NCI-H2227 treated with DMSO at 0.1 percent for 48 hours (cell line): ENCODE measurements around the gene SLC22A17.

Experiments
- DNase-seq: peaks from one replicate; lab custom pipeline; 2025; lab: John Stamatoyannopoulos, UW

SLC22A17 gene

DNA sequence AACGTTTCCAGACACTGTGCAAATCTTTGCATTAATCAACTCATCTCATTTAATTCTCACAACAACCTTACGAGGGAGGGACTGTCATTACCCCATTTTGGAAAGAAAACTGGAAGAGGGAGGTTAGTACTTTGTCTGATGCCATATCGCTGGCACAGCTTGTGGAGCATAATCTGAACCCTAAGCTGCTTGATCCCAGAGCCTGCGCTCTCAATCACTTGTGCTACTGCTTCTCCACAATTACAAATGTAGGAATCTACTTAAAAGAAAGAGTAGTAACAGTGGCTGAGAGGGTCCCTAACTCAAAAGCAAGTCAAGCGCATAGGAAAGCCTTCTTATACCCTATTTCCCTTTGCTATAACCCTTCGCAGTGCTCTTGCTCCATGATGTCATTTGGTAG is 9.1 kb upstream of the SLC22A17 start:
- no peak for DNase-seq

DNA sequence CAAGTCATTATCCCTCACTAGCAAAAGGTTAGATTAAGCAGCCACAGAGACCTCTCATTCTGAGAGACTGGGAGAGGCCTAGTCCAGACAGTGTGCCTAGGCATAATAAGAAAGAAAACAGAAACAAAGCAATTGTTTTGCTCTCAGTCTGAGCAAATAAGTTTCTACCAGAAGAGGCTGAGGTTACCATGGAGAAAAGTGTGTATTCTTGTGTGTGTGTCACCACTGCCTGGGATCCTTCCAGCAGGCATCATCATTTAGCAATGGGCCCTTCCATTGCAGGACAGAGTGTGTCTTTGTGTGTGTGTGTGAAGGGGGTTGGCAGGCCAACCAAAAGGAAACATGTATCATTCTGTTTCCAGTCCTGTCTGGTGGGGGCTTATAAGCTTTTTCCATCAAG is 8.6 kb upstream of the SLC22A17 start:
- DNase-seq: no peak

DNA sequence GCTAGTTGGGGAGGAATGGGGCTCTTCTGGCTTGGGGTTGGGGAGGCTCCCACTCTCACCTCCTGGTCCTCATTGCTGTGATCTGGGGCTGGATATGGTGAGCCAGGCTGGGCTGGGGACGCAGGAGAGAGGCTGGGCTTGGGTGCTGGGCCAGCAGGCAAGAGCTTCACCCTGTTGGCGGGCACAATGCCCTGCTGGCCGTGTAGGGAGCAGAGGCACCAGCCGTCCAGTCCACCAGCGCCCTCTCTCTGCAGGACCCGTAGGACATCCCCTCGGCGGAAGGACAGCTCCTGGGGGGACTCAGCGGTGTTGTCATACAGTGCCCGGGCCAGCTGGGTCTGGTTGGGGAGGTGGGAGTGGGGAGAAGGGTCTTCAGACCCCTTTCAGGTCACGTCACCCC is 7.8 kb upstream of the SLC22A17 start:
- DNase-seq: no peak

DNA sequence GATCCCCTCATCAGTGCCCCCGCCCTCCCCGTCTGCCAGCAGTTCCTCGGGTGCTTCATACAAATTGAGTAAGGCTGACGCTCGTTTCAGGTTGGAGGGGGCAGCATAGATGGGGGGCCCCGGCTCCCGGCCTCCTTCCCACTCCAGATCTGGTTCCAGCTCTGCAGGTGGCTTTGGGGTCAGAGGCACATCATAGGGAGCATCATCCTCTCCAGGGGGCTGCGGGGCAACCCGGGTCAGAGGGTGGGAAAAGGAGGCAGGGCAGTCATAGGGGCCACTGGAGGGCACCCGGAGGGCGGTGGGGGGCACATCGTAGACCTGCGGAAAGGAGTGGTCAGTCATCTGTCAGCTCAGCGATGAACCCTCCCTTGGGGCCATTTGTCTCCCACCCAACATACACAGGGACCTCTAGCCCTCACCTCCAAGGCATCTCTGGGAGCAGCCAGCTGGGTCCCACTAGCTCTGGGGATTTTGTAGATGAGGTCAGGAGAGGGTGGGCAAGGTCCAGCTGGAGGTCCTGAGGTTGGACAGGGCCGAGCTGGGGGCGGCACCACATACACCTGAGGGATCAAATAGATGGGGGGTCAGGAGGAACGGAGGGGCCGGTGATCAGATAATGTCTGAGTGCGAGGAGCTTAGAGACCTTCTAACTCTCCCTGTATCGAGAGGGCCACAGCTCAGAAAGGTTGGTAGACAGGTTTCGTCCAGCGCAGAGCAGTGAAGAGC is 7.2 kb upstream of the SLC22A17 start:
- no peak for DNase-seq

DNA sequence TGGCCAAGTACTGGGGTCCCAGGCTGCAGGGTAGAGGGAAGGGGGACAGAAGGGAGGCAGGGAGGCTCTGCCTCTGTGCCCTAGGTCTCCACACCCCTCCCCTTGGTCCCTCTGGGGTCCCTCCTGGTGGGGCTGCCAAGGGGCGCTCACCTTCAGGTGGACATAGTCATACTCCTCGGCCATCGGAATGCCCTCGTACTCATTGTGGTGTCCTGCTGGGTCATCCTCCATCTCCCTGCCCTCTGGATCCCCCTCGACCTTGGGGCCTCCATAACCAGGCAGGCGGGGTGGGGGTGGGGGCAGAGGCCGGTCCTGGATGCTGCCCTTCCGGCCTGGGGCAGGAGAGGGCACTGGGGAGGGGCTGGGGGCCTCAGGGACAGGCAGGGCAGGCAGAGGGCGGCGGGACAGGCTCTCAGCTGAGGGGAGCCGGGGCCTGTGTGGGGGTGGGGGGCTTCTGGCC is 6.5 kb upstream of the SLC22A17 start:
- no peak for DNase-seq

DNA sequence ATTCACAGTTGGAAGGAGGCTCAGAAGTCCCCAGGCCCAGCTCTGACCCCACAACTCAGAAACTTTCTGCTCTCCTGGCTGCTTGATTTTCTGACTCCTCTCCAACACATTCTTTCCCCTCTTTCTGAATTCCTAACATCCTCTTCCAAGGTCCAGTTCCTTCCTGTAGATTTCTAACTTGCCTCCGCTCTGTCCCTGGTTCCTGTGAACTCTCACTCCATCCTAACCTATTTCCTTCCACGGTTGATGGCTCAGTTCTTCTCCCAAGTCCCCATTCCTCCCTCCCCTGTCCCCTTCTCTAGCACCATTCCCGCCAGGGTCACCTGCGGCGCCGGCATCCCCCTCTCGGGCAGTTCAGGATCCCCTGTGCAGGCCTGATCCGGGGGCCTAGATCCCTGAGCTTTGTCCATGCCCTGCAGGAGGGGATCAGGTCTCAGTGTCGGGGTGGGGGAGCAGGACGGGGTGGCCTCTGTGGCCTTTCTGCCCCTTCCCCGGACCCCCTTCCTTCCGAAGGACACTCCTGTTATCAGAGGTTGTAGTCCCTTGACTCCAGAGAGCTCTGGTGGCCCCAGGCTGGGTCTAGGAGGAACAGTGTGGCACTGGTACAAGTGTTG is 6.0 kb upstream of the SLC22A17 start:
- no peak for DNase-seq

DNA sequence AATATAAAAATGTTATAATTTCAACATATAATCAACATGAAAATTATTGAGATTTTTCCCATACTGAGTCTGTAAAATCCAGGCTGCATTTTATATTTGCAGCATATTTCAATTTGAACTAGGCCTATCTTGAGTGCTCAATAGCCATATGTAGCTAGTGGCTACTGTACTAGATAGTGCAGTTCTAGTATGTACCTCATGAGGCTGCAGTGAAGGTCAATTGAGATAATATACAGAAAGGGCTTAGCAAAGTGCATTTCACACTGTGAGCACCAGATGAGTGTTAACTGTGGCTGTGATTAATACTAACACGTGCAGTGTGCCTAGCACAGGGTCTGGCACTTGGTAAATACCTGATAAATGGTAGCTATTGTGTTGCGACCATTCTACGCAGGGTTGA is 5.4 kb upstream of the SLC22A17 start:
- no peak for DNase-seq

DNA sequence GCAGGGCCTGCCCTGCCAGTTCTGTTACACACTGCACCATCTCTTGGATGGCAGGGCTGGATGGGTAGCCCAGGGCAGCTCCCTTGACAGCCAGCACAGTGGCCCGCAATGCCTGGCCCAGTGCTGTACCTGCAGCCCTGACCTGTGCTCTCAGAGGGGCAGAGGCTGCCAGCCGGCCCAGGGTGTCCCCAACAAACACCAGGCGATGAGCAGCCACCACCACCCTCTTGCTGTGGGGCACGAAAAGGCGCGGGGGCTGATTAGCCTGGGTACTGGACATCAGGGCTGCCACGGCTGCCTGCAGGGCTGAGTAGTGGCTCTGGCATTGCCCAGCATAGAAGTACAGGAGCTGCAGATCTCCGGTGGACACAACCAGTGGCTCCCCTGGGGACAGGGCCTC is 4.6 kb upstream of the SLC22A17 start:
- no peak for DNase-seq

DNA sequence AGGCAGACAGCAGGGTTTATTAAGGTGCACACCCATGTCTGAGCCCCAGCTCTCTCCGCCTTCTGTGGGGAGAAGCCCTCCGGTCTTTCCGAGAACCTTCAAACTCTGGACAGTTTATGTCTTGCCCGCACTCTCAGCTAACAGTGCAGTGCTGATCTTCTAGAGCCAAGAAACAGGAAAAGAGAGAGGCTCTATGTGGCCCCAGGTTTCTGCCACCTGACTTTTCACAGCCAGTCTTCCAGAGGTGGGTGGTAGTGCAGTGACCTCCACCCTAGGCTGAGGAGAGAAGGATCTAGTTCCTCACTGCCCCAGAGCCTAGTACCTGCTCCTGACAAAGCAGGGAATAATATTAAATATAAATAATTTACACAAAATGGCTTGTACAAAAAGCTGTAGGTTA is 4.0 kb upstream of the SLC22A17 start:
- DNase-seq: no peak

DNA sequence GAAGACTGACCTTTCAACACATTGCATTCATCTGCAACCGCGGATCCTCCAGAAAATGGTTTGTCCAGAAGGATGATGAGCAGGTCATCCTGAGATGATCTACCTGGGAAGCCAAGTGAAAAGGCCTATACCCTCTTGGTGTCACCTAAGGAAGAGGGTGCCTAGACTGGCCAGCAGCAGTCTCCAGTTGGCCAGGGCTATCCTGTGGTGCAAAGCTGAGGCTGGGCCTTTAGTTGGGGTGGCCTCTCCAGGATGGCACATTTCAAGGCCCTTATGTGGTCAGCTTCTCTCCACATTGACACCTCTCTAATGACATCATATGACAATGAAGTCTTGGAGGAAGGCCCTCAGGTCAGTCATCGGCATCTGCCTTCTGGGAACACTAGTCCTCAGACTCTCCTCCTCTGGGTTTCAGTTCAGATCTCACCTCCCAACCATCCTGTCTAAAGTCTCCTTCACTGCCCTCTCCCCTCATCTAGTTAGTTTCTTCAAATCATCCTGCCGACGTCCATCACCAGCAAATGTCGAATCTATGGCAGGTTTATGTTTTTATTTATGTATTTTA is 3.3 kb upstream of the SLC22A17 start:
- no peak for DNase-seq

DNA sequence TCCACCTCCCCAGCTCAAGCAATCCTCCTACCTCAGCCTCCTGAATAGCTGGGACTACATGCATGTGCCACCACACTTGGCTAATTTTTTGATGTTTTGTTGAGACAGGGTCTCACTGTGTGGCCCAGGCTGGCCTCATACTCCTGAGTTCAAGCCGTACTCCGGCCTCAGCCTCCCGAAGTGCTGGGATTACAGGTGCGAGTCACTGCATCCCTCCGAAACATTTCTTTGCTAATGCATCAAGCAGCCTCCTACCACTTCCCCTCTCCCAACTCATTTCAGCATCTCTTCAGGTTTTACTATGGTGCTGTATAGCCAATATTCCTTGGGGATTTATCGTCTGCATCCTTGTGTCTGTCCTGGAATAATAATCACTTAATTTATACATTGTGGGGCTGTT is 2.3 kb upstream of the SLC22A17 start:
- DNase-seq: no peak

DNA sequence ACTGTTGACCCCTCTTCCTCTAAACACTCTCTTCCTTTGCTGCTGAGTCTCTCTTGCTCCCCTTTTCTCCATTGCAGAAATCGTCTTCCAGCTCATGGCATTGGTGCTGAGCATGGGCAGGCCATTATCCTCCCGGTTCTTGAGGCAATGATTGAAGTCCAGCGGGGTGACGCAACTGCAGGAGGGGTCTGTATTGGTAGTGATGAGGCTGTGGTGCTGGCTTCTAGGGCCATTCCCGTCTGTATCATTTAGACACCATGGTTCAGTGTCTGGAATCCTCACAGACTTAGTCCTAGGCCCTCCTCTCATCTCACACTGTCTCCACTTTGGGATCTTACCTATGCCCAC is 720 bp upstream of the SLC22A17 start:
- DNase-seq: no peak

DNA sequence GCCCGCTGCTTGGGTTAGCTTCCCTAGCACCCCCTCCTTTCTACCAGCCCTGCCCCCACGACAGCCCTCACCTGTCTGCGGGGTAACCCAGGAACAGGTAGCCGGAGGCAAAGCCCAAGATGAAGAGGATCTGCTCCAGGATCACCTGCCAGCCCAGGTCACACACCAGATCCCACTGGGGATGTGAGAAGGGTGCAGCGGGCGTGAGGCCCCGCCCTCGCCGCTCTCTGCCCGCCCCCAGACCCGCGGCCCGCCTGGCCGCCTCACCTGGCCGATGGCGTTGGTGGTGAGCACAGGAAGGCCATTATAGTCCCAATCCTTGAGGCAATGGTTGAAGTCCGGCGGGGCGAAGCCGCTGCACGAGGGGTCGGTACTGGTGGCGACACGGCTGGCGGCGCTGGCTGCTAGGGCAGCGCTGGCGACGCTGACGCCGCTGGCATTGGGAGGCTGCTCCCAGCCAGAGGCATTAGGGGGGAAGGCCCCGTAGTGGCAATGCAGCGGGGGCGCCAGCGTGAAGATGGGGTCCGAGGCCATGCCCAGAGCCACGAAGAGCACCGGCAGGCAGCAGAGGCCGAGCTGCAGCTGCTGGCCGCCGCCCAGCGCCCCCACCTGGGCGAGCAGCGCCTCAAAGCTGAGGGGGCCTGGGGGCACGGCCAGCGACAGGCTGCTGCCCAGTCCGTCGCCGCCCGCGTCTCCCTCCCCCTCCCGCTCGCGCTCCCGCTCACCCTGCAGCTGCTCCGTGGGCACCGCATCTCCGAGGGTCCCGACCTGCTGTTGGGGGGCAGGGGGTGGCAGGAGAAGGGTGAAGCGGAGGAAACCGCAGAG is 794 bp downstream of the SLC22A17 start:
- no peak for DNase-seq

DNA sequence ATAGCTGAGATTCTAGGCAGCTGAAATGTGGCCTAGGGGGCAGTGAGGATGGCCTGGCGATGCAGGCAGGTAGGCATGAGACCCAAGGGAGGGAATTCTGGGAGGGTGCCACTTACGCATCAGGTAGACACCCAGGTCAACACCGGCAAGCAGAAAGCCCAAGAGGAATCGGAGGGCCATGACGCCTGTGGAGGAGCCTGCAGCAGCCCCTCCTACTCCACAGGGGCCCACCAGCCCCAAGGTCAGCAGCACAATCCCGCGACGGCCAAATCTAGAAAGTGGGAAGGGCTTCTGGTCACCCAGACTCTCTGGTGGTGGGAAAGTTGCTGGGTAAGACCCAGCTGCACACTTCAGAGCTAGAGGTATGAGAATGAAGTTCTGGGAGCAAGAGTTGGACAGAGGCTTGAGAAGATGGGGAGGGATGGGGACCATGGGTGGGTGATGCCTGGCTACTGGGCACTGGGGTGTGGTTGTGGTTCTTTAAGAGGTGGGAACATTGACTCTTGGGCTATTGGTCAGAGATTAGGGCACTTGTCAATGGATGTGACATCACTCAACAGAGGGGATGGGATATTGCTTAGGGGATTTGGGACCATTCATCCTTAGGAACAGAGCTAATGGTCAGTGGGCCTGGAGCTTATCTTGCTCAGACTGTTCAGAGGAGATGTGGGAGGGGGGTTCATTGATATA is 3.4 kb downstream of the SLC22A17 start:
- DNase-seq: no peak

DNA sequence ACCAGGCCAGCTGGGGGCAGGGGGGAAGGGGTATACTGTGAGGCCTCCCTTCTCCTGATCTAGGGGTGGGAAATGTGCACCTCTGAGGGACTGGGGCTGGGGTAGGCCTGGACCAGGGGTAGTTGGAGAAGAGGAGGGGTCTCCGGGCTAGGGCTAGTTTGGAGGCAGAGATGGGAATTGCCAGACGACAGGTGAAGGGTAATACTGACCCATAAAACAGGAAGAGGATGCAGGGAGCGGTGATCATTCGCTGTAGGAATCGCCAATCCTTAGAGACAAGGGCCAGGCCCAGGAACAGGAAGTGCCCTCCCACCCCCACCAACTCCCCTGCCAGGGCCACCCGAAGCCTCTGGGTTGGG is 4.4 kb downstream of the SLC22A17 start:
- no peak for DNase-seq

DNA sequence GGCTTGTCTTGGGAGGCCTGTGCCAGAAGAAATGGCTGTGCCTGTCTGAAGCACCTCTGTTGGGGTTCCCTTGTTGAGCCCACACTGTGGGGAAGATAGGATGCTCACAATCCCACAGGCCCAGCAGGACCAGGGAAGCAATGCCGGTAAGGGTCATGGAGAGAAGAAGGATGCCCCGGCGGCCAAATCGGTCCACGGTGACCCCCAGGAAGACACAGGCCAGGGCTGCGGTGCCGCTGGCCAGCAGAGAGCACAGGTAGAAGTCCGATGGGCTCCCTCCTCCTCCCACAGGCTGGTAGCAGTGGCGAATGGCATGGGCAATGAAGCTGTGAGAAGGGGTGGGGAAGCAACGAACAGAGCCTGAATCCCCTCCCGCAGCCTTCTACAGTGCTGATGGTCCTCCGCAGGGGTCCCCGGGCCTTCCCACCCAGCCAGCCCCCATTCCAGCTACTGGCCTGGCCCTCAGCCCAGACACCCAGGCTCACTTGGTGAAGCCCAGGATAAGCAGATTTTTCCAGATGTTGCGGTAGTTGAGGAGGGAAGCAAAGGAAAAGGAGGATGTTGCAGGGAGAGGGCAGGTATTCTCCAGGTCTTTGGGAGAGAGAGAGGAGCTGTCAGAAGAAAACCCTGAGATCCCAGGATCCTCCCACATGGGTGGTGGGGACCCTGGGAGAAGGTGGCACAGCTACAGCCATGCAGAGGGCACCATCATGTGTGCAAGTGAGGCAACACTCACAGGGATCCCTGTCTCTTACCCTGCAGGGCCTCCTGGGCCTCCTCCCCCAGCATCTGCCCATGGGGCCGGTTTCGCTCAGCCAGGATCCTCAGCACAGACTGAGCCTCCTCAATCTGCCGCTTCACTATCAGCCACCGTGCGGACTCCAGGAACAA is 5.0 kb downstream of the SLC22A17 start:
- DNase-seq: no peak

DNA sequence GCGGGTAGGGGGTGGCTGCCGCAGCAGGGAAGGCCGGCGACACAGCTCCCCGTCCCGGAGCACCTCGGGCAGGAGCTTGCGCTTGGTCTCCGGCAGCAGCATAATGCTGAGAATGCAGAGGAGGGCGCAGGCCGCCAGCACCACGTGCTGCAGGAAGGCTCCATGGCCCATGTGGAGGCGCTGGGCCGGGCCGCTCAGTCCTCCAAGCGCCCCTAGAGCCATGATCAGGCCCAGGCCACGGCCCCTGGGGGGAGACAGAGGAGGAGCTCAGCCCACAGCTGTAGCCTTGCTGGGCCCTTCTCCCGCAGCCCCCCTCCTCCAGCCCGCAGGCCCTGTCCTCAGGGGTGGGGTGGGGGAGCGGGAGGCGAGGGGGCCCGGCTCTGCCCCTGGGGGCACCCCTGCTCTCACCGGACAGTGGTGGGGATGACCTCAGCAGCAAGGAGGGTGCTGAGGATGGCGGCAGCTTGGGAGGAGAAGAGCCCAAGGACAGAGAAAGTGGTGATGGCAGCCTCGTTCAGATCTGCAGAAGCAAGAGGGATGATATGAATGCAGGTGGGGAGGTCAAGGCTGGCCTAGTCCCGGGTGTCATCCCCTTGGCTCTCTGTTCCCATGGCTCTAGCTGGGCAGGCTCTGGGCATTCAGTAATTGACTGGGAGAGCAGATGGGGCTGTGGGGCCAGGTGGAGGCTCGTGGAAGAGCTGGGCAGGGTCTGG is 5.8 kb downstream of the SLC22A17 start:
- no peak for DNase-seq

DNA sequence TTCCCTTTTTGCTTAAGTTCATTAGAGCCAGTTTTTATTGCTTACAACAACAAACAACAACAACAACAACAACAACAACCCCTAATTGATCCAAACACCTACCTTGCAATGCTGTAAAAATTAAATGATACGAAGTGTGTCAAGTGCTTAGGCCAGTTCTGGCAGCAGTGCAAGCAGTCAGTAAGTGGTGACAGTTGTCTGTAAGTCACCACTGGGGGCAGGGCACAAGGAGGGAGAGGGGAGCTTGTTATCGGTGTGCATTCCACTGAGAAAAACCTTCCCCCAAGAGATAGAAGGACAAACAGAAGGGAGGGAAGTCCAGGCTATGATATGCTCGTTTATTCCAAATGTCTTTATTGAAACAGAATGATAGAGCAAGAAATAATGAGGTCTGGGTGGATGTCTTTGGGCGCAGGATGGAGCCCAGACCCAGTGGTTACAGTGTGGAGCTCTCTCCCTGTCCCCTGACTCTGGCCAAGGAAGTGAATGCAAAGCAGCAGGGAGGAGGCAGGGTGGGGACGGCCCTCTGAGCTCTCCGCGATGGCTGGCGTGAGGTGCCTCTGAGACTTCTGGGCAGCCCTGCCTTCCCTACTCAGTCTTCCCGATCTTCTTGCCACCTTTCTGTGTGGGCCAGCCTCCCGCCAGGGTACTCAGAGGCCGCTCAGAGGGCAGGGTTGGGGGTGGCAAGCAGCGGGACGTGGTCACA is 6.5 kb downstream of the SLC22A17 start:
- no peak for DNase-seq

DNA sequence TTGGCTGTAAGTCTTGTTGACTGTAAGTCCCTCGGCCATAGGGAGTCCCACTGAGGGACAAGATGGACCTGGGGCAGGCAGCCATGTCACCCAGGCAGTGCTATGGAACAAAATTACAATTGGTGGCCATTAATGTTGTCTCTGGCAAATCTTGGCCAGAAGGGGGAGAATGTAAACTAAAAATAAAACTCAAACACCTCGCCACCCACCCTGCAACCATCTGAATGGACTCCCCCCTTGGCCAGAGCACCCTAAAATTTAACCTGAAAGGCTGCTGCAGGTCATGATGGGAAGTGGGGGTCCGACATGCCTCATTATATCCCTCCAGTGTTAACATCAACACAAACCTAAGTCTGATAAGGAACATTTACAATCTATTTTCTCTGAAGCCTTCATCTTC is 8.2 kb downstream of the SLC22A17 start:
- no peak for DNase-seq
